SU-DHL-6 (cell line): ENCODE results near the gene TMEM117.

ENCODE experiments used
- H2AFZ ChIP-seq: fragments of 200-600 bp; sonication (generic); 2 replicates; pipeline ENCODE4 v1.6.1; 2014; ENCODE audit warnings: low read depth, mild to moderate bottlenecking, moderate library complexity, mixed read lengths, antibody characterized with exemption, low read length; ENCODE audit not compliant: severe bottlenecking
- H3F3A ChIP-seq: fragments of 200-600 bp; shearing (Covaris generic); 2 replicates; pipeline ENCODE4 v1.6.0; 2016; ENCODE audit warnings: antibody characterized with exemption, mild to moderate bottlenecking; ENCODE audit not compliant: insufficient read depth
- H3K27ac ChIP-seq: fragments of 200-600 bp; sonication (generic); 2 replicates; pipeline ENCODE4 v1.5.1; 2016; ENCODE audit warnings: low read depth, mild to moderate bottlenecking, low read length, moderate library complexity, mixed read lengths
- H3K27me3 ChIP-seq: fragments of 200-600 bp; sonication (generic), shearing (Covaris generic); 2 replicates; pipeline ENCODE4 v1.6.0; 2014; ENCODE audit warnings: mild to moderate bottlenecking, low read length
- H3K36me3 ChIP-seq: fragments of 200-600 bp; sonication (generic); 2 replicates; pipeline ENCODE4 v1.6.1; 2014; ENCODE audit warnings: mild to moderate bottlenecking, low read length, mixed read lengths
- H3K4me2 ChIP-seq: fragments of 300-600, 200-600 bp; shearing (Covaris generic), sonication (generic); 2 replicates; pipeline ENCODE4 v1.6.0; 2014; ENCODE audit warnings: low read length, low read depth, mild to moderate bottlenecking; ENCODE audit not compliant: poor library complexity, severe bottlenecking
- H3K4me3 ChIP-seq: fragments of 200-600 bp; sonication (generic); 2 replicates; pipeline ENCODE4 v1.5.1; 2014; ENCODE audit warnings: antibody characterized with exemption, low read length, mild to moderate bottlenecking, mixed read lengths; ENCODE audit not compliant: insufficient read depth, poor library complexity, severe bottlenecking
- H3K79me2 ChIP-seq: fragments of 200-600 bp; sonication (generic); 2 replicates; pipeline ENCODE4 v1.6.1; 2014; ENCODE audit warnings: mild to moderate bottlenecking, low read length, moderate library complexity; ENCODE audit not compliant: insufficient read depth
- H3K9ac ChIP-seq: fragments of 200-600 bp; sonication (generic); 2 replicates; pipeline ENCODE4 v1.7.0; 2014; ENCODE audit warnings: mild to moderate bottlenecking, low read length
- H3K9me2 ChIP-seq: fragments of 200-600 bp; sonication (generic); replicated peaks from 2 replicates; pipeline ENCODE4 v1.6.1; 2014; ENCODE audit warnings: low read length; ENCODE audit not compliant: insufficient read depth
- H3K9me3 ChIP-seq: fragments of 200-600 bp; sonication (generic); 2 replicates; pipeline ENCODE4 v1.6.1; 2014; ENCODE audit warnings: low read length, mixed read lengths; ENCODE audit not compliant: insufficient read depth
- H4K20me1 ChIP-seq: fragments of 200-600 bp; sonication (generic); 2 replicates; pipeline ENCODE4 v1.6.1; 2014; ENCODE audit warnings: low read depth, mild to moderate bottlenecking, antibody characterized with exemption, low read length, moderate library complexity, mixed read lengths
- EZH2phosphoT487 ChIP-seq: fragments of 200-600 bp; sonication (generic), shearing (Covaris generic); conservative IDR thresholded peaks from 2 replicates; pipeline ENCODE4 v1.6.1; 2018; ENCODE audit warnings: mild to moderate bottlenecking, antibody characterized with exemption, low read length, moderate library complexity, mixed read lengths
- TF ChIP-seq, protein P1 (sequence below): fragments of 200-600 bp; sonication (generic); IDR thresholded peaks from one replicate; pipeline ENCODE4 v1.5.1; 2017; ENCODE audit warnings: antibody characterized with exemption, mild to moderate bottlenecking, low read length, moderate library complexity; ENCODE audit not compliant: insufficient read depth, poor library complexity, severe bottlenecking

Gene TMEM117

DNA sequence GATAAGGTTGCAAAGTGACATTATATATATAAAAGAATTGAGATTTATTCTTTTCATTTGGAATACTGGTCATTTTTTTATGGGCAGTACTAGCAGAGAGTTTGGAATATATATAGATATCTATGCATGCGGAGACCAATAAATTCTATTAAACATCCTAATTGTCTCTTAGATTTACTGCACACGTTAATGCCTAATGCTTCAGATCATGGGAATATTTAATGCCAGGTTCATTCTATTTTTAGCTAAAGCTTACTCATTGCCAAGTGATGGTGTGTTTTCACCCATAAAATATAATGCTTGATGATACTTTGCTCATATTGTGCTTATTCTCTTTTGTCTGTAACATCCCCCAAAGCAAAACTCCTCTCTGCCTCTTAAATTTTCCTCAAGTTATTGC lies 264.4 kb downstream of the TMEM117 start:
- Histone ChIP-seq H3K9me3 (no peaks in the 10 kb centered on the region), H3F3A (no peaks in the 10 kb centered on the region), H3K36me3 (no peaks in the 10 kb centered on the region), H3K4me2 (no peak overlapping the region), H3K9me2 (no peaks in the 10 kb centered on the region), H3K9ac (no peak overlapping the region), H3K27me3 (no peaks in the 10 kb centered on the region), H3K79me2 (no peaks in the 10 kb centered on the region), H3K4me3 (no peak overlapping the region), H4K20me1 (no peaks in the 10 kb centered on the region), H2AFZ (no peak overlapping the region), H3K27ac (no peak overlapping the region)
- TF ChIP-seq, protein P1, sequence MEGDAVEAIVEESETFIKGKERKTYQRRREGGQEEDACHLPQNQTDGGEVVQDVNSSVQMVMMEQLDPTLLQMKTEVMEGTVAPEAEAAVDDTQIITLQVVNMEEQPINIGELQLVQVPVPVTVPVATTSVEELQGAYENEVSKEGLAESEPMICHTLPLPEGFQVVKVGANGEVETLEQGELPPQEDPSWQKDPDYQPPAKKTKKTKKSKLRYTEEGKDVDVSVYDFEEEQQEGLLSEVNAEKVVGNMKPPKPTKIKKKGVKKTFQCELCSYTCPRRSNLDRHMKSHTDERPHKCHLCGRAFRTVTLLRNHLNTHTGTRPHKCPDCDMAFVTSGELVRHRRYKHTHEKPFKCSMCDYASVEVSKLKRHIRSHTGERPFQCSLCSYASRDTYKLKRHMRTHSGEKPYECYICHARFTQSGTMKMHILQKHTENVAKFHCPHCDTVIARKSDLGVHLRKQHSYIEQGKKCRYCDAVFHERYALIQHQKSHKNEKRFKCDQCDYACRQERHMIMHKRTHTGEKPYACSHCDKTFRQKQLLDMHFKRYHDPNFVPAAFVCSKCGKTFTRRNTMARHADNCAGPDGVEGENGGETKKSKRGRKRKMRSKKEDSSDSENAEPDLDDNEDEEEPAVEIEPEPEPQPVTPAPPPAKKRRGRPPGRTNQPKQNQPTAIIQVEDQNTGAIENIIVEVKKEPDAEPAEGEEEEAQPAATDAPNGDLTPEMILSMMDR, result no peak
- TF ChIP-seq EZH2phosphoT487, result no peak

GRCh38 chr12:44101475-44101874 lies 265.6 kb downstream of the TMEM117 start:
- Histone ChIP-seq H3K9ac (no peak overlapping the region), H3K9me2 (no peaks in the 10 kb centered on the region), H3K9me3 (no peaks in the 10 kb centered on the region), H3K4me2 (no peak overlapping the region), H3K27me3 (no peaks in the 10 kb centered on the region), H3F3A (no peaks in the 10 kb centered on the region), H3K36me3 (no peaks in the 10 kb centered on the region), H2AFZ (no peak overlapping the region), H3K4me3 (no peak overlapping the region), H3K27ac (no peak overlapping the region), H3K79me2 (no peaks in the 10 kb centered on the region), H4K20me1 (no peaks in the 10 kb centered on the region)
- TF ChIP-seq, protein P1, result no peak
- TF ChIP-seq EZH2phosphoT487, result no peak

DNA sequence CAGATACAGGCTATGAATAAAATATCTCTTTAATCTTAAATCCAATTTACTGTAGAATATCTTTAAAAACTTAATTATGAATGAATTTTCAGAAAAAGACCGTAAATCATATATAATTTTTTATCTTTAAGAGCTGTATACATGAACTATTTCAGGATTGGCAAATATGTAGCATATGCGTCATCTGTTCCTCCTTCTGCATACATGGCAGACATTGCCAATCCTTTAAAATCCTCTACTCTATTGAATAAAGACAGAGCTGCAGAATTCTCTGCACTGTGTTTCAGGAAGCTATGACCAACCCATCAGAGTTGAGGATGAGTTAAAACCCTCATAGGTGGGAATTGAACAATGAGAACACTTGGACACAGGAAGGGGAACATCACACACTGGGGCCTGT lies 279.0 kb downstream of the TMEM117 start:
- H4K20me1 ChIP-seq, result no peaks in the 10 kb centered on the region
- H3F3A ChIP-seq, result no peaks in the 10 kb centered on the region
- no peak overlapping the region for H2AFZ ChIP-seq
- TF ChIP-seq, protein P1, result no peak
- no peak for TF ChIP-seq EZH2phosphoT487
- H3K9me2 ChIP-seq, result no peaks in the 10 kb centered on the region
- no peaks in the 10 kb centered on the region for H3K9me3 ChIP-seq
- H3K4me2 ChIP-seq, result no peak overlapping the region
- H3K27me3 ChIP-seq, result no peaks in the 10 kb centered on the region
- H3K9ac ChIP-seq, result no peak overlapping the region
- H3K4me3 ChIP-seq, result no peak overlapping the region
- no peaks in the 10 kb centered on the region for H3K79me2 ChIP-seq
- H3K27ac ChIP-seq, result no peak overlapping the region
- H3K36me3 ChIP-seq, result no peaks in the 10 kb centered on the region

DNA sequence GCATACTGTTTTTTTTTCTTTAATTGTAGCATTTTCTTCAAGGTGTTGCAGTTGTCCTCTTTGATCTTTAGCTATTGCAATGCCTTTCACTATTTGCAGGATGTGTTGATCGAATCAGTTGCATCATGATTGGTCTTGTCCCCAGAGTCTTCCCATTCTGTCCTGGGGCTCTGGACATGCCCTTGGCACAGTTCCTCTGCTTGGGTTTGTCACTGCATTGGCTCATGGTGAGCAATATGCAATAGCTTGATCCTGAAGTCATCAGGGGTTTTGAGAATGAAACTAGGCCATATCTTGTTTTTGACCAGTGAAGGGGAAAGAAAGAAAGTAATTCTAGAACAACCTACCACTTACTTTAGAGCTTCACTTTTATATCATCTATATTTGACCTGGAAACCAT lies 281.5 kb downstream of the TMEM117 start:
- TF ChIP-seq EZH2phosphoT487, result no peak
- TF ChIP-seq, protein P1, result no peak
- no peaks in the 10 kb centered on the region for H3K27me3 ChIP-seq

More for the DNA sequence above, 281.5 kb downstream of the TMEM117 start:
- Histone ChIP-seq H3F3A (no peaks in the 10 kb centered on the region), H3K9me2 (no peaks in the 10 kb centered on the region), H3K4me2 (no peak overlapping the region), H3K4me3 (no peak overlapping the region), H4K20me1 (no peaks in the 10 kb centered on the region), H2AFZ (no peak overlapping the region), H3K9me3 (no peaks in the 10 kb centered on the region), H3K79me2 (no peaks in the 10 kb centered on the region), H3K9ac (no peak overlapping the region), H3K27ac (no peak overlapping the region), H3K36me3 (no peaks in the 10 kb centered on the region)
